GM21360 (cell line): ENCODE data around the gene CAMKMT.

Experiments
- ATAC-seq: cut with Tn5 transposase; IDR thresholded peaks from one replicate; pipeline ENCODE4 v1.9.1; 2021; ENCODE audit warnings: mild to moderate bottlenecking, moderate library complexity; ENCODE audit not compliant: unreplicated experiment

CAMKMT gene

DNA sequence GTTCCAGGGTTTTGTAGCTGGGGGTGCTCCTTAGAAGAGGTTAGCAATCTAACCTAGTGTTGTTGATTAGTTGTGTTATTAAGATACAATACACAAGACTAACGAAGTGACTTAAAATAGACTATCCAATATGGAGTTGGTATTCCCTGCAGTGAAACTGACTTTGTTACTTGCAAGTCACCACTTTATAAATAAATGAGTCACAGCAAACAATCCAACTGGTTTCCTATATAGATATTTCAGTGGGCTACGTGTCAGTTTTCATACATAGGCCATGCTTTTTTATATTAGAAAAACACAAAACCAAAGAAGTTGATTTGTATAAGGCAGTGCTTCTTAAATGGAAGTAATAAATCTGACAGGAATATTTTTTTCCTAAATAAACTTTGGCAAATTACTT is 274.0 kb downstream of the CAMKMT start:
- ATAC-seq: no peak

DNA sequence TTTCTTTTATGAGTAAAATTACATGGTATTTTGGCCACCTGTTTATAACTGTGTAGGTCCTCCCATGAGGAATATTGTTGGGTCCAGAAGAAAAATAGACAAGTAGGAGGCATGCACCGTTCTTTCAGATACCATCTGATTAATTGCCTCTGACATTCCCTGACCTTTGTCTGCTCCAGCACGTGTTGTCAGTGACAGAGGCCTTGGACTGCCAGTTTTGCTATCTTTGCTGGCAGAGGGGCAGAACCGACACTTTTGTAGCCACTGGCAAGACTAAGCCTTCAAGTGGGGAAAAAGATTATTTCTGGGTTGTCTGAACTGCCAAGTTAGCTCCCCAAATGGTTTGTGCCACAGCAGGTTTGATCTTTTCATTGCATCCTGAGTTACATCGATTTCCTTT is 276.9 kb downstream of the CAMKMT start:
- no peak for ATAC-seq

GRCh38 chr2:44639399-44639798 is 277.7 kb downstream of the CAMKMT start:
- no peak for ATAC-seq

GRCh38 chr2:44642123-44642857 is 280.5 kb downstream of the CAMKMT start:
- ATAC-seq: no peak

DNA sequence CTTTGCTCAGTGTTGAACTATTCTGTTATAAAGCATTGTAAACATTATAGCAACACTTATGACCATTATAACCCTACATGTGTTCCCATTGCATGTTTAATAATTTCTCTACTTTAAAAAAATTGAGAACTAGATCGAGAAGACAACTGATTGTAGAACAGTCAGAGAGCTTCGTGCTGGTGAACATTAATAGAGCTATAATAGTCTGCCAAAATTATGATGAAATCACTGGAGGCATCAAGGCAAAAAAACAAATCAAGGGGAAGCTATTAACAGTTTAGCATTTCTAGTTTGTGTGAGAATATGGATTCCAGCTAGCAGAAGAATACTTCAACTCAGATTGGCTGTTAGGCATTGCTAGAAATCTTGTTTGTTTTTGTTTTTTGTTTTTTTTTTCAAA is 284.2 kb downstream of the CAMKMT start:
- no peak for ATAC-seq

DNA sequence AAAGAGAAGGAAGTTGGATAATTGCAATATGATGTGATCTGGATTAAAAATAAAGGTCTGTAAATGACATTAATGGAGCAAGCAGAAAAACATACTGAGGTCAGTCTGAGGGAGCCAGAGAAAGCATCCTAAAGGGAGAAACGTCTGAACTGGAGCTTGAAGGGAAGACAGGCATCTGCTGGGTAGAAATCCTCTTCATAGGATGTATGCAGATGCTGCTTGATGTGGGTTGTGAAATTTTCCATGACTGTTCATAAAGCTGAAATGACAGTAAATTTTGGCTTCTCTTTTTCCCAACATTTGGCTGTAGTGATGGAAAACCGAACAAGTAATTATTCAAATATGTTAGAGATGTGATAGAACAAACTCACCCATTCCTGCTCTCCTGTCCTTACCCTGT is 287.6 kb downstream of the CAMKMT start:
- ATAC-seq: no peak

GRCh38 chr2:44650796-44651195 is 289.0 kb downstream of the CAMKMT start:
- ATAC-seq: no peak

GRCh38 chr2:44651974-44652373 is 290.2 kb downstream of the CAMKMT start:
- no peak for ATAC-seq

- no peak for ATAC-seq
Measured at GRCh38 chr2:44652701-44653100, 291.0 kb downstream of the CAMKMT start.

DNA sequence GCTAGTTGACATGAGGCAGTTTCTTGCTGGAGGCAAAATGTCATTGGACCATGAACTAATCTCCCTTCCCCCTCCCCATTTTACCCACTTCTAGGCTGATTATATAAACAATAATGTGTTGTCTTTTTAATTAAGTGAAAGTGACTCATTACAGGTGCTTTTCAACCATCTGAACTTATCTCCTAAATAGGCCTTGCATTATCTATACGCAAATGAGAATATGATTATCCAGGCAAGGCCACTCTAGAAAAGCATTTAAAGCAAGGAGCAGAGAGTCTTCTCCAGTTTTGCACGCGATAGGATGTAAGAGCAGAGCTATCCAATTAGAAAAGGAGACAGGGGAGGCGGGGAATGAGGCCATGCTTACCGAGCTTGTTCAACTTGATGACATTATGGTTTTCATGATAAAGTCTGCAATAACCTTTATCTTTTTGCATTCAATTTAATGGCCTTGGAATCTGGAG is 293.7 kb downstream of the CAMKMT start:
- ATAC-seq: no peak

- ATAC-seq: no peak
Measured at GRCh38 chr2:44656460-44656859, 294.7 kb downstream of the CAMKMT start.

GRCh38 chr2:44663471-44664073 is 301.8 kb downstream of the CAMKMT start:
- no peak for ATAC-seq

GRCh38 chr2:44668336-44668735 is 306.6 kb downstream of the CAMKMT start:
- no peak for ATAC-seq

GRCh38 chr2:44671276-44671675 is 309.5 kb downstream of the CAMKMT start:
- no peak for ATAC-seq

DNA sequence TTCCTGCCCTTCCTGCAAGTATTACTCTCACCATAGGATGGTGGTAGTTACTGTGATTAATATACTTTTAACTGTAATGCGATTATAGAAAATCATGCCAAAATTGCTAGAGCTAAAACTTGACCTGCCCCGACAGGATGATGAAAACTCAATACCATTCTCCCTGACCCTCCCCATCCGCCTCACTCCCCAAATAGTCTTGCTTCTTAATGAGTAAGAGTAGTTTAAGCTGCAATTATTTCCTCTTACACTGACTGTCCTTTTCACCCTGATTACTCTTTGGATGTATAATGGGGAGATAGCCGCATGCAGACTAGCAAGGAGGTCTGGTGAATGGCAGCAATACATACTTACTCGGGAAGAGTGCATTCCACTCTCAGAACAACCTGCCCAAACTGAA is 310.2 kb downstream of the CAMKMT start:
- no peak for ATAC-seq

- no peak for ATAC-seq
Measured at GRCh38 chr2:44672431-44672830, 310.7 kb downstream of the CAMKMT start.

- ATAC-seq: no peak
Measured at GRCh38 chr2:44674473-44675284, 312.9 kb downstream of the CAMKMT start.

DNA sequence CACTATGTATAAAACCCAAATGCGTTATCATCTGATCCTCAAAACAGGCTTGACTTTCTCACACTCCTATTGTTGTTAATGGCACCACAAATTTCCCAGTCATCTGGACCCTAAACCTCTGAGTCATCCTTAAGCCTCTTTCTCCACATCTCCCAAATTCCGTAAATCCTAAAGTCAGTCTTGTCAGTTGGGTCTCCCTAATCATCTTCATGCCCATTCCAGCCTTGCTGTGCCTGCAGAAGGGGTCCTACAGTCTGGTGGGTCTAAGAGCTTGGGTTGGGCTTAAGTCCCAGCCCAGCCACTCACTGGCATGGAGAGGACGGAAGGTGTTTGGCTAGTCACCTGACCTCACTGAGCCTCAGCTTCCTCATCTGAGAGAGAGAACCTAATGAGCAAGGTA is 314.6 kb downstream of the CAMKMT start:
- no peak for ATAC-seq

DNA sequence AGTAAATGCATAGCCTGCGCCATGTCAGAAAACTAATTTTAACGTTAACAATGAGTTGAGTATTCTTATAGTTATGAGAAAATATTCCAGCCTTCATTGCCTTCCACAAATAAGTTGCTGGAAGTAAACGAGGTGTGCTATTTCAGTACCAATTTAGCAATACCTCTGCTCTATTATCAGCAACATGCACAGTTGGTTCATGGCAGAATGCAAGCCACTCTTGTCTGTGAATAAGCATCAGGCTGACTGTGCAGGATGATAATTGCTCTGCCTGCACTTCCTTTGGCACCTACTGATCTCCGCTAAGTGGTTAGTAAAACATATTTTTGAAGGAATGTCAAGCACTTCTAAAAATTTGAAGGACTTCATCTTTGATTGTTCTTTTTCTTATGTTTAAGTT is 317.8 kb downstream of the CAMKMT start:
- no peak for ATAC-seq

- ATAC-seq: no peak
Measured at GRCh38 chr2:44679990-44680389, 318.2 kb downstream of the CAMKMT start.

GRCh38 chr2:44680424-44680971 is 318.8 kb downstream of the CAMKMT start:
- no peak for ATAC-seq
